Adrenal gland (tissue), 5 donors: Measurements from ENCODE around the gene IL9.

Experiments
- POLR2A ChIP-seq, 2 donors: fragments of 450-650 bp; IDR thresholded peaks; one replicate each; pipeline ENCODE4 v1.6.1; 2017; ENCODE audit warnings: antibody characterized with exemption in 2 of 2, mild to moderate bottlenecking in 2 of 2, moderate library complexity in 1 of 2
- TF ChIP-seq, protein P1 (sequence below), 6 experiments: fragments of 450-650 bp in 4 of 6; fragments of 200-600 bp in 2 of 6; sonication (generic) in 1 of 6; IDR thresholded peaks; 1 replicate in 5 of 6; 2 replicates in 1 of 6; pipeline versions ENCODE4 v1.5.1 to v1.8.0; 2016 to 2021; ENCODE audit warnings: antibody characterized with exemption in 6 of 6, mild to moderate bottlenecking in 2 of 6, moderate library complexity in 1 of 6
- donor health status: DM: no; HTN: no; CAD: no.

DNA sequence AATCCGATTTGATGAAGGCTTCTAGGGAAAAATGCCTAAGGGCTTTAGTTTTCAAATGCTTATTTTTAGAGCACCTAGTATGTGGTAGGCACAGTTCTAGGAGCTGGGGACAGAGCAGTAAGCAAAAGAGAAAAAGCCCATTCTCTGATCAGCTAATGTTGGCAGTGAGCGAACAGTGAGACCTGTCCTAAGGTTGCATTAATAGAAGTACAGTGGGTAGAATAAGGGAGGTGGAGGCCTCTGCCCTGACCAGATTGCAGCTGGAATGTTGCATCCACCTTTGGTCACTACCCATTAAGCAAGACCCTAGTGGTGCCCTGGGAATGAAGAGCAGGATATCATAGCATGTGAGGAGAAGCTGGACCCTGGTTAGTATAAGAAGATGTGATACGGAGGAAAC is 20.1 kb downstream of the IL9 start:
- TF ChIP-seq POLR2A (IDR thresholded peaks at IDR 0.05), result no peak
- TF ChIP-seq, protein P1, sequence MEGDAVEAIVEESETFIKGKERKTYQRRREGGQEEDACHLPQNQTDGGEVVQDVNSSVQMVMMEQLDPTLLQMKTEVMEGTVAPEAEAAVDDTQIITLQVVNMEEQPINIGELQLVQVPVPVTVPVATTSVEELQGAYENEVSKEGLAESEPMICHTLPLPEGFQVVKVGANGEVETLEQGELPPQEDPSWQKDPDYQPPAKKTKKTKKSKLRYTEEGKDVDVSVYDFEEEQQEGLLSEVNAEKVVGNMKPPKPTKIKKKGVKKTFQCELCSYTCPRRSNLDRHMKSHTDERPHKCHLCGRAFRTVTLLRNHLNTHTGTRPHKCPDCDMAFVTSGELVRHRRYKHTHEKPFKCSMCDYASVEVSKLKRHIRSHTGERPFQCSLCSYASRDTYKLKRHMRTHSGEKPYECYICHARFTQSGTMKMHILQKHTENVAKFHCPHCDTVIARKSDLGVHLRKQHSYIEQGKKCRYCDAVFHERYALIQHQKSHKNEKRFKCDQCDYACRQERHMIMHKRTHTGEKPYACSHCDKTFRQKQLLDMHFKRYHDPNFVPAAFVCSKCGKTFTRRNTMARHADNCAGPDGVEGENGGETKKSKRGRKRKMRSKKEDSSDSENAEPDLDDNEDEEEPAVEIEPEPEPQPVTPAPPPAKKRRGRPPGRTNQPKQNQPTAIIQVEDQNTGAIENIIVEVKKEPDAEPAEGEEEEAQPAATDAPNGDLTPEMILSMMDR (IDR thresholded peaks at IDR 0.05), result no peak
